ENCODE measurements around the gene LARGE2.

The LARGE2 gene

GRCh38 chr11:45930951-45931570 is 8.6 kb downstream of the LARGE2 start:
- DNase-seq = no peak

- DNase-seq = no peak
These were observed 9.3 kb downstream of the LARGE2 start for GRCh38 chr11:45931739-45932138.

- DNase-seq = no peak
These were observed 9.8 kb downstream of the LARGE2 start for GRCh38 chr11:45932217-45932616.

DNA sequence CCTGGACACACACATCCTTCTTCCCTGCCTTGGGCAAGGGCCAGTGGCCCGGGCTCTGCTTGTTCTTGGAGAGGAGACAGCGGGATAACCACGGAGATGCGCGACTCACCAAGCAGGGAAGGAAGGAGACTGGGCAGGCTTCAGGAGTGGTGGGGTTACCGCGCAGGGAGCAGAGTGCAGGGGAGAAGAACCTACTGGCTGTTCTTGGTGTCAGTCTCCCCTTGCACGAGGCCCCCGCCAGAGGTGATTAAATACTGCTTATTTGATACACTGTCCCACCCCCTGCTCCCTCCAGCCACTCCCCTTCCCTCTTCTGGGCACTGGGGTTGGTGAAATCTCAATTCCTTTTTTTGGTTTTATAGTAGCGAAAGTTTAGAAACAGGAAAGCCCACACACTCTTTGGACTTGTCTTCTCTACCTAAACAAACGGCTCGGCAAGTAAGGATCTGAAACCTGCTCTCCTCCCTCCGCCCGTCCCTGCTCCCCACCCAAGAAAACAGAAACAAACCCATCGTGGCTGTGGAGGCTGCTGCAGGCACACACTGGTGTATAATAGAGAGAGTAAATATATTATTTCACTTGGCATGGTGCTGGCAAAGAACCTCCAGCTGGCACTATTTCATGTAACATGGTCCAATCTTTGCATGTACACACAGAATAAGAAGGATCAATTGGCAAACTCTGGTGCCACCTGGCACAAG is 10.8 kb downstream of the LARGE2 start:
- DNase-seq = no peak

DNA sequence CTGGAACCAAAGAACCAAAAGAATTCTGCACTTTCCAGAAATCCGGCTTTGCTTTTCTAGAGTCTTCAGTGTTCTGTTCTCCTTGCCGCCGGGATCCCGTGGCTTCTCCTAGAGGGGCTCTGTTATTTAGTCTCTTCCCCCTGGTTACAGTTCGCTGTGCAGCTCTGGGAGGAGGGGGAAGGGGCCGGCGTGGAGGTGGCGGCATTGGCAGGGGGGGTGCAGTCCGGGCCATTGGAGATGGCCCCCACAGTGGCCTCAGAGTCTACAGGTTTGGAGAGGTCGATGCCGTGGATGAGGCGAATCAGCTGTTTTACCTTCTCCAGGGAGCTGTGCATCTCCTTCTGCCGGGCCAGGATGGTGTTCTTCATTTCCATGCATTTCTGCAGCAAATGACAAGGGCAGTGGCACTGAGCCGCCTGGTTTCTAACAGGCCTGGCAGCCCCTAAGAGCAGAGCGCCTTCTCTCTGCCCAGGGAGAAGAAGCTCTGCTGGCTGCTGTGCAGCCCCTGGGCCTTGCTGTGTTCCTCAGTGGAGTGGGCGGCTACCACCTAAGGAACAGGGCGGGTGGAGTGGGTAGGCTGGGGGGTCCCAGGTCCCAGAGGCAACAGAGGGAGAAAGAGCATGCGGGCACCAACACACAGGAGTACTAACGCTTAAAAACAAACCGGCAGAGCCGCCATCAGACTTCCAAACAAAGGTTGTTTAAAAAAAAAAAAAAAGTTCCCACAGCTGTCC is 11.6 kb downstream of the LARGE2 start:
- DNase-seq = no peak

DNA sequence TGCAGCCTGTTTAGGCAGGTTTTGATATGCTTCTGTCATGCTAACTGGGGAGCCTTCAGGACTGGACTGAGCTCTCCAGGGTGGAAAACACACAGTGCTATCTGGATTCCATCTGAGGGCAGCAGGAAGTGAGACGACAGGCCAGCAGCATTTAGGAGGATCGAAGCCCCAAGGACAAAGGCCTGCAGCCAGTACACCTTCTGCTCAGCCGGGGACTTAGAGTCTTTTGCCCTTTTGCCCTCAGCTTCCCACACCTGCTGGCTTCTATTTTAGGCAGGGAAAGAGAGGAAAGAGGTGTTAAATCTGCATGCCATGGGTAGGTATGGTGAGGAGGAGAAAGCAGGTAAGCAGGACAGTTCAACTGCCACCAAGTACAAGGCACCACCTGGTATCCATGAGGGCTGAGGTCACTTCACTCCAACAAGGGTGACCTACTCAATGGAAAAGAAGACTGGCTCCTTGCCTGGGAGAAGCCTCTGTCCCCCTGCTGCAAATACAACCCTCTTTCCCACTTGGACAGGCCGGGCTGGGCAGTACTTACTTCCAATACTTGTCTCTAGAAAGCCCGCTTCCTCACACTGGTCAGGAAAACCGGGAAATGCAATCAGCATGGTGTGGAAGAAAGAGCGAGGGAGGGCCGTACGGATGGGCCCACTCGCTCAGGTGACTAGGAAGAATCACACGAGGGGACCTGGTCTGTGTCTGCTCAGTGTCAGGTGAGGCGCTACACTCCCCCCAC is 12.3 kb downstream of the LARGE2 start:
- DNase-seq = no peak

GRCh38 chr11:45935349-45936064 is 13.1 kb downstream of the LARGE2 start:
- DNase-seq = no peak

DNA sequence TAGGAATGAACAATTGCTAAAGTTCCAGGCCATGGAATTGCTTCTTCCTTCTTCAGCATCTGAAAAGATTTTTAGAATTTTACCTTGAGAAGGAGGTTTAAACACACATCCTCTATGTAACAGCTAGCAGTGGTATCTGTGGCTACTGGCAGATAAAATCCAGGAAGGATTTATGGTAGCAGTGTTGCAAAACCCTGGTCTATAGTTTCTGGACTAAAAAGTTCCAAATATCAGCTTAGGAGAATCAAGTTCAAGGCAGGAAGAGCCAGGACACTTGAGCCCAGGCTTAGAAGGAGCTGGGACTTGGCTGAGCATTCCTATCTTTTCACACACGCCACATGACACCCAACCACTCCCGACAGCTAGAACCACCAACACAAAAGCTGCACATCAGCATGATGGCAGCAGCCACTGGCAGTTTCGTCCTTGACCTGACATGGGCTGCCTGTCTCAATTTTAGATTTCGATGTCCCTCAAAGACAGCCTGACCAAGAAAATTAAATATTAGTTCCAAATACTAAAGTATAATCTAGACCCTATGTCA is 14.1 kb downstream of the LARGE2 start:
- DNase-seq = no peak

DNA sequence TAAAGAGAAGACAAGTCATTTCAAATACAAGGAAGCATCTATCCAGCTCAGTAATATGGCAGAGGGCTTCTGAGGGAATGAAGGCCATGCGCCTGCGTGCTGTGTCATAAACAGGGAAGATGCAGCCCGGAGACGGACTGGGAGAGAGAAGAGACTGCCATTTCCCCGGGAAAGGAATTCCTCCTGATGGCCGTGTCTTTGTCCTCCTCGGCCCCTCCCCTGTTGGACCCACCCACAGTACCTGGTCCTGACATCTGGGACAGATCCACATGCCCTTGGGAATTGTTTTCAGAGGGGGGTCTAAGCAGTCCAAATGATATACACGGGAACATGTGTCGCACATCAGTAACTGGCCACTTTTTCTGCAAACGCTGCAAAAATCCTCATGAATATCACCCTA is 15.5 kb downstream of the LARGE2 start:
- DNase-seq = no peak

- no peak for DNase-seq
These were observed 17.4 kb downstream of the LARGE2 start for GRCh38 chr11:45939836-45940235.

- no peak for DNase-seq
These were observed 18.8 kb downstream of the LARGE2 start for GRCh38 chr11:45941285-45941684.

DNA sequence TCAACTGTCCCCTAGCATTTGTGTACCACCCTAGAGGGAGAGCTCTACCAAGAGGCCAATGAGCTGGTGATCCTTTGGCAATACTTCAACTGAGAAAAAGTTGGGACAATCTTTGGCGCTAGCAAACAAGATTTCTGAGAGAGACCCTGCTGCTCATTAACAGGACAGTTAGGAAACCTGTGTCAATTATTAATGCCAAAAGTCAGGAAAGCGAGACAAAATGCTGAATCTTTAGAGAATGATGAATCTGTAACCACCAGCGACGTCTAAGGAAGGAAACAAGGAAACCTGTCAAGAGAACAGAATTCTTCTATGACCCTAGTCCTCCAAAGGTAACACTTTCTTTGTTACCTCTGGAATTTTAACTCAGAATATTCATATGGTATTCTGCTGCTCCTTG is 19.9 kb downstream of the LARGE2 start:
- no peak for DNase-seq

DNA sequence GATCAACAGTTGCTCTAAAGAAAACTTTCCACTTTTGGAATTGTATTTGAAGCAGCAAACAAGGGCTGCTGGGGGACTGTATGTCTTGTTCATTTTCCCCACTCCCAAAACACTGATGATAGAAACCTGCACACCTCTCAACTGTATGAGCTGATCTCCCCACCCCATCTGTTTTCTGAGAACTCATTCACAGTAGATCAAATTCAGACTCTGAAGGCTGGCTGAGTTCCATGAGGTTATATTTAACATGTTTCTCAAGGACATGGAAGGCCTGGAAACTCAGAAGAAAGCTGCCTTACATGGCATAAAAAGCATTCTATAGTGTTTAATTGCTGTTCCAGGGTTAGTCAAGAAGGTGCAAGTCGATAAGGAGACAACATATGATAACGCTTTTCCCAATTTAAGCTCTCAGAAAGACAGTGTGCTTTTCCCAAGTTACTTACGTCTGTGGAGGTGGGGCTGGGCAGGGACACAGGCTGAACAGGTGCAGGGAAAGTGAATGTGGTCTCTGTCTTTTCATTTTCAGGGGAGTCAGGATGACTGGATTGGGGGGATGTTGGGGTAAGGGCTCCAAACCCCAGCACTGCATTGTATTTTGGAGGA is 23.0 kb downstream of the LARGE2 start:
- DNase-seq = no peak

- DNase-seq = no peak
These were observed 25.4 kb downstream of the LARGE2 start for GRCh38 chr11:45947885-45948284.

DNA sequence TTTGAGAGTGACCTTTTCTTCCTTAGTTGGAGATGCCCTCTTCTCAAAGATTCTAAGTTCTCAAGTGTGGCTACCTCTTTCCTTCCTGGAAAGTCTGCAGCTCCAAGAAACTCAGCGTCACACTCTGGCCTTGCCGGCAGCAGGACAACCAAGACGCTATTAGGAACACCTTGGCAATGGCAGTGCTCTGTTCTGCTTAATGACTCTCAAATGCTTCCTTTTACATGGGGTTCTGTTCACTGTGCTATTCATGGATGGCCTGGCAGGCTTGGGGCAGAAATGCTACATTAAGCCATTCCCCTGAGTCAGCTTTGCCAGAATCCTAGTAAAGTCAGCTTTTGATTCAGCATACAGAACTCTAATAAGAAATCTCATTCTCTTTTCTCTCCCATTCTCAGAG is 25.9 kb downstream of the LARGE2 start:
- DNase-seq = no peak

DNA sequence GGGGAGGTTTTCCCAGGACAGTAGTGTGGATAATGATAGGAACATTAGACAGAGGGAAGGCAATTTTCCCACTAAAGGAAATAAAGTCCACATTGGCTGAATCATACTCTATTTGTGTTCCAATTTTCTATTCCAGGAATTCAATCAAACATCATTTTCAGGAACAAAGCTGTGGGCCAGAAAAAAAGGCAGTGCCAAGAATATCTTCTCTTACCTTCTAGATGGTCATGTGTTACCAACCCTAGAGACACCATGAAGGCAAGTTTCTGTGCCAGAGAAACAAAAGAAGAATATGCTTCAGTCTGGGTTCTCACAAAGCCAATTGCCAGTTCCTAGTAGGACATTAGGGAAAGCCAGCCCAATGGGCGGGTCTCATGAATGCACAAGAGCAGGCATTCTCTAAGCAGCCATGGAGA is 27.5 kb downstream of the LARGE2 start:
- no peak for DNase-seq

GRCh38 chr11:45959851-45960250 is 37.4 kb downstream of the LARGE2 start:
- no peak for DNase-seq

GRCh38 chr11:45960387-45961095 is 38.1 kb downstream of the LARGE2 start:
- DNase-seq = no peak

- no peak for DNase-seq
These were observed 39.3 kb downstream of the LARGE2 start for GRCh38 chr11:45961751-45962240.

GRCh38 chr11:45964911-45965389 is 42.5 kb downstream of the LARGE2 start:
- peak; percentile 6 to 57 for DNase-seq

DNA sequence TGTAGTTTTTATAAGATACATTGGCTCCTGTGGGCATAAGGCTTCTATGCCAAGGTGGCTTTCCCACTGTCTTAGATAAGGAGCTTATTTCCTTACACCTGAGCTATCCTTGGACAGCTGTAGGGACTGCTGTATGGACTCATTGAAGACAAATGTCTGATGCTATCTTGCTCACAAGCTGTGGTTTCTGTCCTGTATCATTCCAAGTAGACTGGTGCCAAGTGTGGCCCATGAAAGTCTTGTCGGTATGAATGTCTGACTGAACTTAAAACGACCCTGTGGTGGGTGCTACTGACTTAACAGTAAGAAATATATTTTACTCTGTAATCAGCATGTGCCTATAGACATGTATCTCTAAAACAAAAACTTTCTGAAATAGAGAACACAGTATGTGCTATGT is 45.0 kb downstream of the LARGE2 start:
- no peak for DNase-seq
